GM23338 (cell line): ENCODE results near the gene RALY. TPM values are rescaled to one million over a fixed set of nuclear protein-coding genes. Genes with fewer than 3 reads are reported as not detected.

Experiments used
- ATAC-seq: fragments of 200-7000 bp; cut with Tn5 transposase; 3 replicates; pipeline ENCODE4 v1.9.1; 2020
- DNase-seq: peaks from one replicate; pipeline ENCODE4 v3.0.0-alpha.2; 2015; ENCODE audit warnings: low spot score
- H2AFZ ChIP-seq: fragments of 200-600 bp; sonication (generic); 2 replicates; pipeline ENCODE4 v1.8.0; 2016; ENCODE audit warnings: antibody characterized with exemption, mild to moderate bottlenecking, moderate library complexity
- H3F3A ChIP-seq: fragments of 200-600 bp; sonication (generic); replicated peaks from 2 replicates; pipeline ENCODE4 v1.8.0; 2017; ENCODE audit warnings: antibody characterized with exemption, mixed run types, low read depth
- H3K27ac ChIP-seq: fragments of 200-600 bp; sonication (generic); 2 replicates; pipeline ENCODE4 v1.6.1; 2016; ENCODE audit warnings: low read depth
- H3K27me3 ChIP-seq: fragments of 200-600 bp; sonication (generic); 2 replicates; pipeline ENCODE4 v1.8.0; 2016; ENCODE audit warnings: mild to moderate bottlenecking, mixed run types, moderate library complexity; ENCODE audit not compliant: insufficient read depth
- H3K36me3 ChIP-seq: fragments of 200-600 bp; sonication (generic); 2 replicates; pipeline ENCODE4 v1.8.0; 2016; ENCODE audit warnings: mild to moderate bottlenecking; ENCODE audit not compliant: insufficient read depth
- H3K4me1 ChIP-seq: fragments of 200-600 bp; sonication (generic); 2 replicates; pipeline ENCODE4 v1.8.0; 2016; ENCODE audit warnings: mild to moderate bottlenecking, moderate library complexity; ENCODE audit not compliant: insufficient read depth
- H3K4me2 ChIP-seq: fragments of 200-600 bp; sonication (generic); 2 replicates; pipeline ENCODE4 v1.7.1; 2017; ENCODE audit warnings: mixed run types
- H3K4me3 ChIP-seq: fragments of 200-600 bp; sonication (generic); 2 replicates; pipeline ENCODE4 v1.6.1; 2016; ENCODE audit warnings: mixed run types
- H3K79me2 ChIP-seq: fragments of 200-600 bp; sonication (generic); replicated peaks from 2 replicates; pipeline ENCODE4 v1.8.0; 2017; ENCODE audit warnings: mild to moderate bottlenecking; ENCODE audit not compliant: insufficient read depth
- H3K9me2 ChIP-seq: fragments of 200-600 bp; sonication (generic); 2 replicates; pipeline ENCODE4 v1.8.0; 2017; ENCODE audit not compliant: insufficient read depth
- H4K20me1 ChIP-seq: fragments of 200-600 bp; sonication (generic); replicated peaks from 2 replicates; pipeline ENCODE4 v1.8.0; 2017; ENCODE audit warnings: mild to moderate bottlenecking; ENCODE audit not compliant: insufficient read depth
- H3K27ac Mint-ChIP-seq: 2 replicates; pipeline ENCODE4 v1.8.0; 2020; ENCODE audit warnings: inconsistent platforms, mild to moderate bottlenecking, moderate library complexity, mixed read lengths
- H3K27me3 Mint-ChIP-seq: 3 replicates; pipeline ENCODE4 v1.8.0; 2022; ENCODE audit warnings: low read depth, mild to moderate bottlenecking, moderate library complexity, mixed read lengths, inconsistent platforms; ENCODE audit not compliant: insufficient read depth, poor library complexity
- H3K36me3 Mint-ChIP-seq: 3 replicates; pipeline ENCODE4 v1.8.0; 2021; ENCODE audit warnings: low read depth, mild to moderate bottlenecking, inconsistent platforms, moderate library complexity, mixed read lengths
- H3K4me1 Mint-ChIP-seq: 3 replicates; pipeline ENCODE4 v1.8.0; 2020; ENCODE audit warnings: mild to moderate bottlenecking, inconsistent platforms, mixed read lengths
- H3K4me3 Mint-ChIP-seq: 3 replicates; pipeline ENCODE4 v1.8.0; 2021; ENCODE audit warnings: moderate library complexity, mild to moderate bottlenecking, inconsistent platforms, mixed read lengths
- H3K9me3 Mint-ChIP-seq: 3 replicates; pipeline ENCODE4 v1.8.0; 2020; ENCODE audit warnings: moderate library complexity, mild to moderate bottlenecking, inconsistent platforms, mixed read lengths
- CREB1 ChIP-seq: fragments of 250-450 bp; sonication (Bioruptor Pico); IDR thresholded peaks from 2 replicates; pipeline ENCODE4 v1.5.0; 2020; ENCODE audit warnings: low read depth, mild to moderate bottlenecking, moderate library complexity
- EZH2 ChIP-seq: fragments of 200-600 bp; sonication (generic); IDR thresholded peaks from one replicate; pipeline ENCODE4 v1.8.0; 2017; ENCODE audit warnings: antibody characterized with exemption, mild to moderate bottlenecking, low read depth; ENCODE audit not compliant: unreplicated experiment
- EZH2phosphoT487 ChIP-seq: fragments of 200-600 bp; sonication (generic); IDR thresholded peaks from one replicate; pipeline ENCODE4 v1.8.1; 2018; ENCODE audit warnings: antibody characterized with exemption; ENCODE audit not compliant: unreplicated experiment
- JUNB ChIP-seq: IDR thresholded peaks from one replicate; pipeline ENCODE4 v1.6.1; 2016; ENCODE audit warnings: antibody characterized with exemption; ENCODE audit not compliant: unreplicated experiment
- NANOG ChIP-seq: IDR thresholded peaks from 2 replicates; pipeline ENCODE4 v1.6.1; 2016; ENCODE audit warnings: antibody characterized with exemption, borderline replicate concordance
- POLR2AphosphoS5 ChIP-seq: IDR thresholded peaks from 2 replicates; pipeline ENCODE4 v1.6.1; 2016; ENCODE audit warnings: antibody characterized with exemption, low read depth
- STAT1 ChIP-seq: IDR thresholded peaks from one replicate; pipeline ENCODE4 v1.6.1; 2016; ENCODE audit warnings: antibody characterized with exemption; ENCODE audit not compliant: unreplicated experiment
- ZNF114 ChIP-seq: fragments of 250-450 bp; sonication (Bioruptor Pico); IDR thresholded peaks from 2 replicates; pipeline ENCODE4 v1.5.0; 2020; ENCODE audit warnings: mild to moderate bottlenecking, moderate library complexity
- ZNF331 ChIP-seq: fragments of 250-450 bp; sonication (Bioruptor Pico); IDR thresholded peaks from 2 replicates; pipeline ENCODE4 v1.5.0; 2020; ENCODE audit warnings: low read depth, mild to moderate bottlenecking, moderate library complexity
- polyA plus RNA-seq: library from polyadenylated mRNA; unstranded; fragments of >200 nt; fragmentation: Nextera tagmentation; extraction: Ambion mirVana; gene quantifications from 2 replicates; pipeline ENCODE4 v1.2.1, GENCODE V29; 2016
- total RNA-seq: library from RNA; depleted of rRNA; stranded (reverse); fragments of >200 nt; shearing (Covaris generic); gene quantifications from 2 replicates; pipeline ENCODE4 v1.2.3, GENCODE V29; 2014
- TF ChIP-seq, protein P1 (sequence below): fragments of 250-450 bp; sonication (Bioruptor Pico); IDR thresholded peaks from 2 replicates; pipeline ENCODE4 v1.5.0; 2020; ENCODE audit warnings: mild to moderate bottlenecking, moderate library complexity
- TF ChIP-seq, protein P2 (sequence below): IDR thresholded peaks from one replicate; pipeline ENCODE4 v1.6.1; 2018; ENCODE audit warnings: antibody characterized with exemption; ENCODE audit not compliant: unreplicated experiment
- TF ChIP-seq, protein P3 (sequence below): IDR thresholded peaks from 2 replicates; pipeline ENCODE4 v1.6.1; 2016; ENCODE audit warnings: antibody characterized with exemption

The RALY gene
- total and polyA plus RNA-seq, 2 experiments from 2014 or later: 144 to 167 TPM

DNA sequence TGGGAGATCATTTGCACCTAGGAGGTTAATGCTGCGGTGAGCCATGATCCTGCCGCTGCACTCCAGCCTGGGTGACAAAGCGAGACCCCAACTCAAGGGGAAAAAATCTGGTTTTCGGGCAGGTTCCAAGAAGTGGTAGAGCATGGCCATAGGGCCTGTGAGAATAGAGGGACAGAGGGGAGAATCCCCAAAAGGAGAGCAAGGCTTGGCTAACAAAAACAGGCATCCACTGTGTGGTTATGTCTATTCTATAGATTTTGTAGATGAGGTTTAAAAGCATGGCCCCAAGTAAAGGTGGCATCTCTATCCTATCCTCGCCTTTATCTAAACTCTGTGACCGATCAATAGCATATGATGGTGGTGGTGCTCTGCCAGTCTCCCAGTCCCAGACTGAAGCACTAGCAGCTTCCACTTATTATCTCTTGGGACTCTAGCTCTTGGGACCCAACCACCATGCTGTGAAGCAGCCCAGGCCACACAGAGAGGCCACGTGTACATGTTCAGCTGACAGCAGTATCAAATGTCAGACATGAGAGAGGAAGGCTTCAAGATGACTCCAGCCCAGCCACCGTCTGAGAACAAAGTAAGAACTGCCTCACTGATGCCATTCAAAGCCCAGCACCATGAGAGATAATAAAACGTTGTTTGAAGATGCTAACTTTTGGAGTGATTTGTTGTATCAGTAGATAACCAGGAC lies 90.7 kb downstream of the RALY start:
- Histone ChIP-seq H3K27me3 (no peaks in the 10 kb centered on the region), H3K9me2 (no peaks in the 10 kb centered on the region), H3K4me1 (no peaks in the 10 kb centered on the region), H3K36me3 (peaks cover 3% of the 10 kb centered on the region; the same call in 1 of the 2 replicates), H4K20me1 (peaks cover 10% of the 10 kb centered on the region), H3K4me3 (no peak overlapping the region), H3K27ac (no peak overlapping the region), H2AFZ (no peak overlapping the region), H3K79me2 (no peaks in the 10 kb centered on the region), H3F3A (peaks cover 22% of the 10 kb centered on the region; the same call in 1 of the 2 replicates), H3K4me2 (no peak overlapping the region)
- H3K4me3 Mint-ChIP-seq: no peak overlapping the region
- DNase-seq (no peak), ATAC-seq (no peak)
- peaks cover 31% of the 10 kb centered on the region for H3K36me3 Mint-ChIP-seq
- peaks cover 17% of the 10 kb centered on the region for H3K27me3 Mint-ChIP-seq
- no peaks in the 10 kb centered on the region for H3K4me1 Mint-ChIP-seq
- H3K27ac Mint-ChIP-seq: no peak overlapping the region
- no peaks in the 10 kb centered on the region; the same call in 2 of the 3 replicates for H3K9me3 Mint-ChIP-seq
- TF ChIP-seq ZNF114 (CRISPR knock-in tag) (no peak), JUNB (no peak), NANOG (no peak), ZNF331 (CRISPR knock-in tag) (no peak), CREB1 (CRISPR knock-in tag) (no peak), STAT1 (no peak), EZH2 (no peak), EZH2phosphoT487 (no peak), POLR2AphosphoS5 (no peak)
- TF ChIP-seq, protein P1, sequence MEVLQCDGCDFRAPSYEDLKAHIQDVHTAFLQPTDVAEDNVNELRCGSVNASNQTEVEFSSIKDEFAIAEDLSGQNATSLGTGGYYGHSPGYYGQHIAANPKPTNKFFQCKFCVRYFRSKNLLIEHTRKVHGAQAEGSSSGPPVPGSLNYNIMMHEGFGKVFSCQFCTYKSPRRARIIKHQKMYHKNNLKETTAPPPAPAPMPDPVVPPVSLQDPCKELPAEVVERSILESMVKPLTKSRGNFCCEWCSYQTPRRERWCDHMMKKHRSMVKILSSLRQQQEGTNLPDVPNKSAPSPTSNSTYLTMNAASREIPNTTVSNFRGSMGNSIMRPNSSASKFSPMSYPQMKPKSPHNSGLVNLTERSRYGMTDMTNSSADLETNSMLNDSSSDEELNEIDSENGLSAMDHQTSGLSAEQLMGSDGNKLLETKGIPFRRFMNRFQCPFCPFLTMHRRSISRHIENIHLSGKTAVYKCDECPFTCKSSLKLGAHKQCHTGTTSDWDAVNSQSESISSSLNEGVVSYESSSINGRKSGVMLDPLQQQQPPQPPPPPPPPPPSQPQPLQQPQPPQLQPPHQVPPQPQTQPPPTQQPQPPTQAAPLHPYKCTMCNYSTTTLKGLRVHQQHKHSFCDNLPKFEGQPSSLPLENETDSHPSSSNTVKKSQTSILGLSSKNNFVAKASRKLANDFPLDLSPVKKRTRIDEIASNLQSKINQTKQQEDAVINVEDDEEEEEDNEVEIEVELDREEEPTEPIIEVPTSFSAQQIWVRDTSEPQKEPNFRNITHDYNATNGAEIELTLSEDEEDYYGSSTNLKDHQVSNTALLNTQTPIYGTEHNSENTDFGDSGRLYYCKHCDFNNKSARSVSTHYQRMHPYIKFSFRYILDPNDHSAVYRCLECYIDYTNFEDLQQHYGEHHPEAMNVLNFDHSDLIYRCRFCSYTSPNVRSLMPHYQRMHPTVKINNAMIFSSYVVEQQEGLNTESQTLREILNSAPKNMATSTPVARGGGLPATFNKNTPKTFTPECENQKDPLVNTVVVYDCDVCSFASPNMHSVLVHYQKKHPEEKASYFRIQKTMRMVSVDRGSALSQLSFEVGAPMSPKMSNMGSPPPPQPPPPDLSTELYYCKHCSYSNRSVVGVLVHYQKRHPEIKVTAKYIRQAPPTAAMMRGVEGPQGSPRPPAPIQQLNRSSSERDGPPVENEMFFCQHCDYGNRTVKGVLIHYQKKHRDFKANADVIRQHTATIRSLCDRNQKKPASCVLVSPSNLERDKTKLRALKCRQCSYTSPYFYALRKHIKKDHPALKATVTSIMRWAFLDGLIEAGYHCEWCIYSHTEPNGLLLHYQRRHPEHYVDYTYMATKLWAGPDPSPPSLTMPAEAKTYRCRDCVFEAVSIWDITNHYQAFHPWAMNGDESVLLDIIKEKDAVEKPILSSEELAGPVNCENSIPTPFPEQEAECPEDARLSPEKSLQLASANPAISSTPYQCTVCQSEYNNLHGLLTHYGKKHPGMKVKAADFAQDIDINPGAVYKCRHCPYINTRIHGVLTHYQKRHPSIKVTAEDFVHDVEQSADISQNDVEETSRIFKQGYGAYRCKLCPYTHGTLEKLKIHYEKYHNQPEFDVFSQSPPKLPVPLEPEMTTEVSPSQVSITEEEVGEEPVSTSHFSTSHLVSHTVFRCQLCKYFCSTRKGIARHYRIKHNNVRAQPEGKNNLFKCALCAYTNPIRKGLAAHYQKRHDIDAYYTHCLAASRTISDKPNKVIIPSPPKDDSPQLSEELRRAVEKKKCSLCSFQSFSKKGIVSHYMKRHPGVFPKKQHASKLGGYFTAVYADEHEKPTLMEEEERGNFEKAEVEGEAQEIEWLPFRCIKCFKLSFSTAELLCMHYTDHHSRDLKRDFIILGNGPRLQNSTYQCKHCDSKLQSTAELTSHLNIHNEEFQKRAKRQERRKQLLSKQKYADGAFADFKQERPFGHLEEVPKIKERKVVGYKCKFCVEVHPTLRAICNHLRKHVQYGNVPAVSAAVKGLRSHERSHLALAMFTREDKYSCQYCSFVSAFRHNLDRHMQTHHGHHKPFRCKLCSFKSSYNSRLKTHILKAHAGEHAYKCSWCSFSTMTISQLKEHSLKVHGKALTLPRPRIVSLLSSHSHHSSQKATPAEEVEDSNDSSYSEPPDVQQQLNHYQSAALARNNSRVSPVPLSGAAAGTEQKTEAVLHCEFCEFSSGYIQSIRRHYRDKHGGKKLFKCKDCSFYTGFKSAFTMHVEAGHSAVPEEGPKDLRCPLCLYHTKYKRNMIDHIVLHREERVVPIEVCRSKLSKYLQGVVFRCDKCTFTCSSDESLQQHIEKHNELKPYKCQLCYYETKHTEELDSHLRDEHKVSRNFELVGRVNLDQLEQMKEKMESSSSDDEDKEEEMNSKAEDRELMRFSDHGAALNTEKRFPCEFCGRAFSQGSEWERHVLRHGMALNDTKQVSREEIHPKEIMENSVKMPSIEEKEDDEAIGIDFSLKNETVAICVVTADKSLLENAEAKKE (CRISPR knock-in tag): no peak
- TF ChIP-seq, protein P2, sequence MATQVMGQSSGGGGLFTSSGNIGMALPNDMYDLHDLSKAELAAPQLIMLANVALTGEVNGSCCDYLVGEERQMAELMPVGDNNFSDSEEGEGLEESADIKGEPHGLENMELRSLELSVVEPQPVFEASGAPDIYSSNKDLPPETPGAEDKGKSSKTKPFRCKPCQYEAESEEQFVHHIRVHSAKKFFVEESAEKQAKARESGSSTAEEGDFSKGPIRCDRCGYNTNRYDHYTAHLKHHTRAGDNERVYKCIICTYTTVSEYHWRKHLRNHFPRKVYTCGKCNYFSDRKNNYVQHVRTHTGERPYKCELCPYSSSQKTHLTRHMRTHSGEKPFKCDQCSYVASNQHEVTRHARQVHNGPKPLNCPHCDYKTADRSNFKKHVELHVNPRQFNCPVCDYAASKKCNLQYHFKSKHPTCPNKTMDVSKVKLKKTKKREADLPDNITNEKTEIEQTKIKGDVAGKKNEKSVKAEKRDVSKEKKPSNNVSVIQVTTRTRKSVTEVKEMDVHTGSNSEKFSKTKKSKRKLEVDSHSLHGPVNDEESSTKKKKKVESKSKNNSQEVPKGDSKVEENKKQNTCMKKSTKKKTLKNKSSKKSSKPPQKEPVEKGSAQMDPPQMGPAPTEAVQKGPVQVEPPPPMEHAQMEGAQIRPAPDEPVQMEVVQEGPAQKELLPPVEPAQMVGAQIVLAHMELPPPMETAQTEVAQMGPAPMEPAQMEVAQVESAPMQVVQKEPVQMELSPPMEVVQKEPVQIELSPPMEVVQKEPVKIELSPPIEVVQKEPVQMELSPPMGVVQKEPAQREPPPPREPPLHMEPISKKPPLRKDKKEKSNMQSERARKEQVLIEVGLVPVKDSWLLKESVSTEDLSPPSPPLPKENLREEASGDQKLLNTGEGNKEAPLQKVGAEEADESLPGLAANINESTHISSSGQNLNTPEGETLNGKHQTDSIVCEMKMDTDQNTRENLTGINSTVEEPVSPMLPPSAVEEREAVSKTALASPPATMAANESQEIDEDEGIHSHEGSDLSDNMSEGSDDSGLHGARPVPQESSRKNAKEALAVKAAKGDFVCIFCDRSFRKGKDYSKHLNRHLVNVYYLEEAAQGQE: no peak
- TF ChIP-seq, protein P3, sequence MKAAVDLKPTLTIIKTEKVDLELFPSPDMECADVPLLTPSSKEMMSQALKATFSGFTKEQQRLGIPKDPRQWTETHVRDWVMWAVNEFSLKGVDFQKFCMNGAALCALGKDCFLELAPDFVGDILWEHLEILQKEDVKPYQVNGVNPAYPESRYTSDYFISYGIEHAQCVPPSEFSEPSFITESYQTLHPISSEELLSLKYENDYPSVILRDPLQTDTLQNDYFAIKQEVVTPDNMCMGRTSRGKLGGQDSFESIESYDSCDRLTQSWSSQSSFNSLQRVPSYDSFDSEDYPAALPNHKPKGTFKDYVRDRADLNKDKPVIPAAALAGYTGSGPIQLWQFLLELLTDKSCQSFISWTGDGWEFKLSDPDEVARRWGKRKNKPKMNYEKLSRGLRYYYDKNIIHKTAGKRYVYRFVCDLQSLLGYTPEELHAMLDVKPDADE: no peak
